GM12873 (cell line): Measurements from ENCODE around the gene FSCN2.

Experiments
- CTCF ChIP-seq: IDR thresholded peaks from 2 replicates; pipeline ENCODE4 v1.5.1; 2012; ENCODE audit warnings: low read depth, mild to moderate bottlenecking, moderate library complexity, low read length, control low read depth; ENCODE audit not compliant: insufficient read depth; ENCODE audit errors: missing control alignments

Gene FSCN2

GRCh38 chr17:81535007-81535328, 6.8 kb downstream of the FSCN2 start:
- no peak for TF ChIP-seq CTCF

- no peak for TF ChIP-seq CTCF
Observed at GRCh38 chr17:81535480-81536298, 7.5 kb downstream of the FSCN2 start.

GRCh38 chr17:81536299-81537290, 8.4 kb downstream of the FSCN2 start:
- no peak for TF ChIP-seq CTCF

- TF ChIP-seq CTCF: peak; percentile 74
Observed at GRCh38 chr17:81537343-81537855, 9.2 kb downstream of the FSCN2 start.

GRCh38 chr17:81537856-81538555, 9.8 kb downstream of the FSCN2 start:
- no peak for TF ChIP-seq CTCF

- TF ChIP-seq CTCF: no peak
Observed at GRCh38 chr17:81538651-81539570, 10.7 kb downstream of the FSCN2 start.
